HepG2 (cell line): ENCODE data around the gene VSTM2A. TPM values are rescaled to one million over a fixed set of nuclear protein-coding genes. Genes with fewer than 3 reads are reported as not detected.
A peak's percentile ranks its signal among the peaks of the same experiment; 100 is the strongest.

Source experiments
- ATAC-seq: fragments of 200-7000 bp; cut with Tn5 transposase; 3 replicates; pipeline ENCODE4 v1.9.1; 2020; ENCODE audit warnings: mild to moderate bottlenecking, moderate library complexity
- BruUV-seq: library from RNA; stranded (reverse); fragments of 400-500 nt; replicated peaks from 2 replicates; lab custom pipeline; 2021; lab: Mats Ljungman, UMichigan
- CTCF ChIA-PET: fragments of 300-600 bp; formaldehyde crosslinking; extraction: SDS; loops from one replicate; lab custom pipeline; 2021; ENCODE audit warnings: low total read pairs, inconsistent platforms, low intra/inter-chr PET ratio; lab: Yijun Ruan, JAX
- POLR2A ChIA-PET: fragments of 350-600 bp; sonication (Branson Sonifier 250); formaldehyde crosslinking; loops from one replicate; lab custom pipeline; 2020; ENCODE audit warnings: antibody characterized with exemption, inconsistent platforms; lab: Yijun Ruan, JAX
- DNase-seq: peaks from one replicate; pipeline ENCODE4 v3.0.0-alpha.2; 2015; ENCODE audit warnings: low spot score
- FAIRE-seq: peaks from 3 replicates; lab custom pipeline; 2011; peaks lifted over from hg19 to GRCh38; lab: Jason Lieb, UNC
- H2AFZ ChIP-seq: one replicate; pipeline ENCODE4 v1.6.1; 2011; ENCODE audit warnings: low read length, inconsistent platforms
- H3K27ac ChIP-seq: fragments of 300-600 bp; 3 replicates; pipeline ENCODE4 v1.8.0; 2011; ENCODE audit warnings: mixed run types, mild to moderate bottlenecking, mixed read lengths, low read length, inconsistent platforms; ENCODE audit not compliant: insufficient read depth; ENCODE audit errors: extremely low read length
- H3K27me3 ChIP-seq, 2 experiments: fragments of 200-600 bp in 1 of 2; 2 replicates in 1 of 2; 3 replicates in 1 of 2; pipeline versions ENCODE4 v1.6.0 to v1.8.0; 2011; ENCODE audit warnings: low read length in 2 of 2, mild to moderate bottlenecking in 2 of 2, moderate library complexity in 2 of 2, inconsistent platforms in 1 of 2; ENCODE audit not compliant: insufficient read depth in 2 of 2, control insufficient read depth in 1 of 2
- H3K36me3 ChIP-seq, 2 experiments: fragments of 200-600 bp in 1 of 2; replicated peaks in 1 of 2; 2 replicates in 1 of 2; 3 replicates in 1 of 2; pipeline versions ENCODE4 v1.5.1 to v1.8.0; 2011; ENCODE audit warnings: low read length in 2 of 2, inconsistent platforms in 1 of 2; ENCODE audit not compliant: insufficient read depth in 2 of 2, control insufficient read depth in 1 of 2
- H3K4me1 ChIP-seq: 2 replicates; pipeline ENCODE4 v1.5.1; 2012; ENCODE audit warnings: low read length, inconsistent platforms; ENCODE audit not compliant: insufficient read depth
- H3K4me2 ChIP-seq: 2 replicates; pipeline ENCODE4 v1.6.0; 2011; ENCODE audit warnings: low read depth, low read length, inconsistent platforms
- H3K4me3 ChIP-seq, 3 experiments: fragments of 200-600 bp in 1 of 3; sonication (generic), shearing (Covaris generic) in 1 of 3; replicated peaks in 1 of 3; 2 replicates each; pipeline ENCODE4 v1.5.1; 2011 to 2016; ENCODE audit warnings: low read length in 3 of 3, inconsistent platforms in 2 of 3, low read depth in 2 of 3, mild to moderate bottlenecking in 2 of 3, control low read depth in 1 of 3, mixed read lengths in 1 of 3; ENCODE audit not compliant: insufficient read depth in 1 of 3
- H3K79me2 ChIP-seq: one replicate; pipeline ENCODE4 v1.6.1; 2011; ENCODE audit warnings: low read length, inconsistent platforms; ENCODE audit not compliant: insufficient read depth
- H3K9ac ChIP-seq: 2 replicates; pipeline ENCODE4 v1.6.0; 2011; ENCODE audit warnings: mild to moderate bottlenecking, low read depth, low read length, inconsistent platforms; ENCODE audit not compliant: insufficient read depth
- H3K9me3 ChIP-seq: 2 replicates; pipeline ENCODE4 v1.5.1; 2012; ENCODE audit warnings: mild to moderate bottlenecking, low read length
- H4K20me1 ChIP-seq: 2 replicates; pipeline ENCODE4 v1.6.0; 2011; ENCODE audit warnings: inconsistent platforms, mild to moderate bottlenecking, low read length, moderate library complexity; ENCODE audit not compliant: insufficient read depth
- MBD4 ChIP-seq: IDR thresholded peaks from 2 replicates; pipeline ENCODE4 v1.6.1; 2012; ENCODE audit warnings: low read length, inconsistent platforms, borderline replicate concordance
- NRL ChIP-seq: sonication (generic); formaldehyde crosslinking; IDR thresholded peaks from 2 replicates; pipeline ENCODE4 v1.5.0; 2020; ENCODE audit warnings: missing genetic modification reagents, mild to moderate bottlenecking, moderate library complexity, borderline replicate concordance
- RAD21 ChIP-seq: fragments of 450-650 bp; formaldehyde crosslinking; IDR thresholded peaks from 2 replicates; pipeline ENCODE4 v1.5.0; 2020; ENCODE audit warnings: mild to moderate bottlenecking
- RBAK ChIP-seq: sonication (generic); formaldehyde crosslinking; IDR thresholded peaks from 2 replicates; pipeline ENCODE4 v1.5.1; 2020; ENCODE audit warnings: mild to moderate bottlenecking, missing genetic modification reagents
- SIN3A ChIP-seq: IDR thresholded peaks from 2 replicates; pipeline ENCODE4 v1.6.1; 2011; ENCODE audit warnings: low read depth, mild to moderate bottlenecking, control low read depth, low read length, borderline replicate concordance
- SP4 ChIP-seq: sonication (generic); formaldehyde crosslinking; IDR thresholded peaks from 2 replicates; pipeline ENCODE4 v1.8.1; 2023; ENCODE audit warnings: mild to moderate bottlenecking, missing genetic modification reagents
- ZFP91 ChIP-seq: sonication (generic); formaldehyde crosslinking; IDR thresholded peaks from 2 replicates; pipeline ENCODE4 v1.9.0; 2022; ENCODE audit warnings: missing genetic modification reagents, mild to moderate bottlenecking, borderline replicate concordance
- WGBS: methylation state at CpG from one replicate; pipeline ENCODE4 v1.1.6; 2017; ENCODE audit warnings: low lambda C conversion rate; 5-methylcytosine and 5-hydroxymethylcytosine counted together
- in situ Hi-C: cut with HindIII; loops from 2 replicates; pipeline ENCODE4 v1.10.0; 2017; ENCODE audit warnings: low pct_unique_long_range_greater_than_20kb; ENCODE audit not compliant: extremely low pct_ligation_motif_present
- intact Hi-C: fragments of 100-400 bp; cut with micrococcal nuclease; formaldehyde crosslinking; loops from one replicate; pipeline ENCODE4 v1.10.0; 2022; ENCODE audit not compliant: unreplicated experiment
- polyA plus RNA-seq, 8 experiments: library from polyadenylated mRNA; depleted of rRNA in 3 of 8; stranded (reverse) in 7 of 8; unstranded in 1 of 8; fragments of >200 nt; fragmentation: Illumina TruSeq in 4 of 8; extraction: Trizol in 4 of 8; gene quantifications; 2 replicates each; pipeline versions ENCODE4 v1.2.1 to v1.2.3, GENCODE V29; 2011 to 2016; ENCODE audit warnings: low read depth in 4 of 8, missing spikeins in 1 of 8, mixed read lengths in 1 of 8; ENCODE audit not compliant: insufficient read depth in 1 of 8
- total RNA-seq, 5 experiments: library from RNA; depleted of rRNA; stranded (reverse); fragments of >200 nt; fragmentation: Illumina TruSeq; extraction: Trizol; gene quantifications; 2 replicates each; pipeline ENCODE4 v1.2.3, GENCODE V29; 2016; ENCODE audit warnings: low read depth in 1 of 5
- TF ChIP-seq, protein P1 (sequence below): sonication (generic); formaldehyde crosslinking; IDR thresholded peaks from one replicate; pipeline ENCODE4 v1.5.1; 2020; ENCODE audit warnings: mild to moderate bottlenecking, missing genetic modification reagents; ENCODE audit errors: not compliant biosample characterization
- TF ChIP-seq, protein P2 (sequence below): sonication (generic); formaldehyde crosslinking; IDR thresholded peaks from 2 replicates; pipeline ENCODE4 v1.4.0; 2020; ENCODE audit warnings: missing genetic modification reagents

VSTM2A gene
- total and polyA plus RNA-seq, 2 of the 13 experiments (the other 11 are each of a cell fraction or from before 2014, with no cell fraction given) = not detected

- TF ChIP-seq, protein P1, sequence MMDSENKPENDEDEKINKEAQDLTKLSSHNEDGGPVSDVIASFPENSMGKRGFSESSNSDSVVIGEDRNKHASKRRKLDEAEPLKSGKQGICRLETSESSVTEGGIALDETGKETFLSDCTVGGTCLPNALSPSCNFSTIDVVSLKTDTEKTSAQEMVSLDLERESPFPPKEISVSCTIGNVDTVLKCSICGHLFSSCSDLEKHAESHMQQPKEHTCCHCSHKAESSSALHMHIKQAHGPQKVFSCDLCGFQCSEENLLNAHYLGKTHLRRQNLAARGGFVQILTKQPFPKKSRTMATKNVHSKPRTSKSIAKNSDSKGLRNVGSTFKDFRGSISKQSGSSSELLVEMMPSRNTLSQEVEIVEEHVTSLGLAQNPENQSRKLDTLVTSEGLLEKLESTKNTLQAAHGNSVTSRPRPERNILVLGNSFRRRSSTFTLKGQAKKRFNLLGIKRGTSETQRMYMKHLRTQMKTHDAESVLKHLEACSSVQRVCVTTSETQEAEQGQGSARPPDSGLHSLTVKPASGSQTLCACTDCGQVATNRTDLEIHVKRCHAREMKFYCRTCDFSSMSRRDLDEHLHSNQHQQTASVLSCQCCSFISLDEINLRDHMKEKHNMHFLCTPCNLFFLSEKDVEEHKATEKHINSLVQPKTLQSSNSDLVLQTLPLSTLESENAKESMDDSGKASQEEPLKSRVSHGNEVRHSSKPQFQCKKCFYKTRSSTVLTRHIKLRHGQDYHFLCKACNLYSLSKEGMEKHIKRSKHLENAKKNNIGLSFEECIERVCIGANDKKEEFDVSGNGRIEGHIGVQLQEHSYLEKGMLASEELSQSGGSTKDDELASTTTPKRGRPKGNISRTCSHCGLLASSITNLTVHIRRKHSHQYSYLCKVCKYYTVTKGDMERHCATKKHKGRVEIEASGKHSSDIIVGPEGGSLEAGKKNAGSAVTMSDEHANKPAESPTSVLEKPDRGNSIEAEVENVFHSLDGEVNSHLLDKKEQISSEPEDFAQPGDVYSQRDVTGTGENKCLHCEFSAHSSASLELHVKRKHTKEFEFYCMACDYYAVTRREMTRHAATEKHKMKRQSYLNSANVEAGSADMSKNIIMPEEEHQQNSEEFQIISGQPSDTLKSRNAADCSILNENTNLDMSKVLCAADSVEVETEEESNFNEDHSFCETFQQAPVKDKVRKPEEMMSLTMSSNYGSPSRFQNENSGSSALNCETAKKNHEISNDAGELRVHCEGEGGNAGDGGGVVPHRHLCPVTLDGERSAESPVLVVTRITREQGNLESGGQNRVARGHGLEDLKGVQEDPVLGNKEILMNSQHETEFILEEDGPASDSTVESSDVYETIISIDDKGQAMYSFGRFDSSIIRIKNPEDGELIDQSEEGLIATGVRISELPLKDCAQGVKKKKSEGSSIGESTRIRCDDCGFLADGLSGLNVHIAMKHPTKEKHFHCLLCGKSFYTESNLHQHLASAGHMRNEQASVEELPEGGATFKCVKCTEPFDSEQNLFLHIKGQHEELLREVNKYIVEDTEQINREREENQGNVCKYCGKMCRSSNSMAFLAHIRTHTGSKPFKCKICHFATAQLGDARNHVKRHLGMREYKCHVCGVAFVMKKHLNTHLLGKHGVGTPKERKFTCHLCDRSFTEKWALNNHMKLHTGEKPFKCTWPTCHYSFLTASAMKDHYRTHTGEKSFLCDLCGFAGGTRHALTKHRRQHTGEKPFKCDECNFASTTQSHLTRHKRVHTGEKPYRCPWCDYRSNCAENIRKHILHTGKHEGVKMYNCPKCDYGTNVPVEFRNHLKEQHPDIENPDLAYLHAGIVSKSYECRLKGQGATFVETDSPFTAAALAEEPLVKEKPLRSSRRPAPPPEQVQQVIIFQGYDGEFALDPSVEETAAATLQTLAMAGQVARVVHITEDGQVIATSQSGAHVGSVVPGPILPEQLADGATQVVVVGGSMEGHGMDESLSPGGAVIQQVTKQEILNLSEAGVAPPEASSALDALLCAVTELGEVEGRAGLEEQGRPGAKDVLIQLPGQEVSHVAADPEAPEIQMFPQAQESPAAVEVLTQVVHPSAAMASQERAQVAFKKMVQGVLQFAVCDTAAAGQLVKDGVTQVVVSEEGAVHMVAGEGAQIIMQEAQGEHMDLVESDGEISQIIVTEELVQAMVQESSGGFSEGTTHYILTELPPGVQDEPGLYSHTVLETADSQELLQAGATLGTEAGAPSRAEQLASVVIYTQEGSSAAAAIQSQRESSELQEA (CRISPR knock-in tag) = no peak
- TF ChIP-seq RBAK (CRISPR knock-in tag) (no peak), SIN3A (no peak), NRL (CRISPR knock-in tag) (0 out of 2 replicates have a peak, but pooled peaks have one; percentile 27)
These were observed 4.8 kb downstream of the VSTM2A start (continued) for GRCh38 chr7:54546986-54547314.

- H3K9ac ChIP-seq = no peak overlapping the region
- no peak for DNase-seq
- POLR2A ChIA-PET = no interaction called here
- no peak for FAIRE-seq
- 2% methylated on average over 3 of the region's 3 CpGs for WGBS
- TF ChIP-seq ZFP91 (CRISPR knock-in tag) (no peak), RAD21 (CRISPR knock-in tag) (no peak), MBD4 (no peak), SP4 (CRISPR knock-in tag) (no peak)
- TF ChIP-seq, protein P2, sequence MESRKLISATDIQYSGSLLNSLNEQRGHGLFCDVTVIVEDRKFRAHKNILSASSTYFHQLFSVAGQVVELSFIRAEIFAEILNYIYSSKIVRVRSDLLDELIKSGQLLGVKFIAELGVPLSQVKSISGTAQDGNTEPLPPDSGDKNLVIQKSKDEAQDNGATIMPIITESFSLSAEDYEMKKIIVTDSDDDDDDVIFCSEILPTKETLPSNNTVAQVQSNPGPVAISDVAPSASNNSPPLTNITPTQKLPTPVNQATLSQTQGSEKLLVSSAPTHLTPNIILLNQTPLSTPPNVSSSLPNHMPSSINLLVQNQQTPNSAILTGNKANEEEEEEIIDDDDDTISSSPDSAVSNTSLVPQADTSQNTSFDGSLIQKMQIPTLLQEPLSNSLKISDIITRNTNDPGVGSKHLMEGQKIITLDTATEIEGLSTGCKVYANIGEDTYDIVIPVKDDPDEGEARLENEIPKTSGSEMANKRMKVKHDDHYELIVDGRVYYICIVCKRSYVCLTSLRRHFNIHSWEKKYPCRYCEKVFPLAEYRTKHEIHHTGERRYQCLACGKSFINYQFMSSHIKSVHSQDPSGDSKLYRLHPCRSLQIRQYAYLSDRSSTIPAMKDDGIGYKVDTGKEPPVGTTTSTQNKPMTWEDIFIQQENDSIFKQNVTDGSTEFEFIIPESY = no peak
- no peaks in the 10 kb centered on the region for H3K9me3 ChIP-seq
- no peaks in the 10 kb centered on the region for H3K36me3 ChIP-seq
- H3K4me3 ChIP-seq = no peak overlapping the region
- H3K4me1 ChIP-seq = no peaks in the 10 kb centered on the region
- intact Hi-C loops (no loop called here), in situ Hi-C loops (no loop called here)
- H4K20me1 ChIP-seq = no peaks in the 10 kb centered on the region
- ATAC-seq = no peak
- peaks cover 0 to 7% of the 10 kb centered on the region in 2 experiments; a peak in 2 of 5 replicates for H3K27me3 ChIP-seq
- CTCF ChIA-PET = no interaction called here
- H3K4me2 ChIP-seq = no peak overlapping the region
- no TSS peak for BruUV-seq
- H3K79me2 ChIP-seq = no peaks in the 10 kb centered on the region
- H3K27ac ChIP-seq = no peak overlapping the region
- H2AFZ ChIP-seq = no peak overlapping the region
These were observed 8.3 kb downstream of the VSTM2A start for GRCh38 chr7:54550471-54550870.
